Skeletal muscle satellite cell (primary cell): ENCODE results near the gene COPS8.

Experiments
- H3K27me3 ChIP-seq: 2 replicates; pipeline ENCODE4 v1.7.0; 2013; ENCODE audit warnings: low read length; ENCODE audit not compliant: control insufficient read depth, insufficient read depth
- H3K36me3 ChIP-seq: 2 replicates; pipeline ENCODE4 v1.7.0; 2013; ENCODE audit warnings: mild to moderate bottlenecking, control low read depth, low read length; ENCODE audit not compliant: insufficient read depth
- H3K4me1 ChIP-seq: 2 replicates; pipeline ENCODE4 v1.7.0; 2013; ENCODE audit warnings: low read length; ENCODE audit not compliant: control insufficient read depth, insufficient read depth
- H3K4me2 ChIP-seq: 2 replicates; pipeline ENCODE4 v1.7.0; 2013; ENCODE audit warnings: mild to moderate bottlenecking, low read length
- H3K4me3 ChIP-seq: 2 replicates; pipeline ENCODE4 v1.7.0; 2013; ENCODE audit warnings: low read length
- H3K9ac ChIP-seq: 2 replicates; pipeline ENCODE4 v1.7.0; 2013; ENCODE audit warnings: mild to moderate bottlenecking, low read depth, low read length, moderate library complexity
- H3K9me3 ChIP-seq: replicated peaks from 2 replicates; pipeline ENCODE4 v1.7.0; 2013; ENCODE audit warnings: mild to moderate bottlenecking, control low read depth, low read length

COPS8 gene

GRCh38 chr2:237056287-237056875 is 29.3 kb upstream of the COPS8 start:
- H3K27me3 ChIP-seq: no peaks in the 10 kb centered on the region
- H3K4me2 ChIP-seq: no peak overlapping the region
- H3K36me3 ChIP-seq: no peaks in the 10 kb centered on the region
- H3K4me3 ChIP-seq: no peak overlapping the region
- H3K9ac ChIP-seq: no peak overlapping the region
- H3K4me1 ChIP-seq: peaks cover 4% of the 10 kb centered on the region
- H3K9me3 ChIP-seq: no peaks in the 10 kb centered on the region

GRCh38 chr2:237057107-237057506 is 28.6 kb upstream of the COPS8 start:
- Histone ChIP-seq H3K4me1 (peaks cover 4% of the 10 kb centered on the region), H3K9me3 (no peaks in the 10 kb centered on the region), H3K9ac (no peak overlapping the region), H3K36me3 (no peaks in the 10 kb centered on the region), H3K27me3 (no peaks in the 10 kb centered on the region), H3K4me3 (no peak overlapping the region), H3K4me2 (no peak overlapping the region)

- Histone ChIP-seq H3K9ac (no peak overlapping the region), H3K36me3 (no peaks in the 10 kb centered on the region), H3K4me2 (no peak overlapping the region)
Measured at GRCh38 chr2:237057893-237058300, 27.8 kb upstream of the COPS8 start.

GRCh38 chr2:237058423-237058822 is 27.3 kb upstream of the COPS8 start:
- no peak overlapping the region for H3K4me2 ChIP-seq
- peaks cover 4% of the 10 kb centered on the region for H3K4me1 ChIP-seq
- no peak overlapping the region for H3K9ac ChIP-seq
- H3K4me3 ChIP-seq: no peak overlapping the region
- no peaks in the 10 kb centered on the region for H3K9me3 ChIP-seq
- H3K27me3 ChIP-seq: no peaks in the 10 kb centered on the region
- no peaks in the 10 kb centered on the region for H3K36me3 ChIP-seq

More at GRCh38 chr2:237057893-237058300, 27.8 kb upstream of the COPS8 start:
- Histone ChIP-seq H3K4me3 (no peak overlapping the region), H3K27me3 (no peaks in the 10 kb centered on the region), H3K9me3 (no peaks in the 10 kb centered on the region), H3K4me1 (peaks cover 4% of the 10 kb centered on the region)

GRCh38 chr2:237059155-237059875 is 26.4 kb upstream of the COPS8 start:
- Histone ChIP-seq H3K4me2 (no peak overlapping the region), H3K4me3 (no peak overlapping the region), H3K4me1 (peaks cover 4% of the 10 kb centered on the region), H3K27me3 (no peaks in the 10 kb centered on the region), H3K9ac (no peak overlapping the region), H3K36me3 (no peaks in the 10 kb centered on the region), H3K9me3 (no peaks in the 10 kb centered on the region)

DNA sequence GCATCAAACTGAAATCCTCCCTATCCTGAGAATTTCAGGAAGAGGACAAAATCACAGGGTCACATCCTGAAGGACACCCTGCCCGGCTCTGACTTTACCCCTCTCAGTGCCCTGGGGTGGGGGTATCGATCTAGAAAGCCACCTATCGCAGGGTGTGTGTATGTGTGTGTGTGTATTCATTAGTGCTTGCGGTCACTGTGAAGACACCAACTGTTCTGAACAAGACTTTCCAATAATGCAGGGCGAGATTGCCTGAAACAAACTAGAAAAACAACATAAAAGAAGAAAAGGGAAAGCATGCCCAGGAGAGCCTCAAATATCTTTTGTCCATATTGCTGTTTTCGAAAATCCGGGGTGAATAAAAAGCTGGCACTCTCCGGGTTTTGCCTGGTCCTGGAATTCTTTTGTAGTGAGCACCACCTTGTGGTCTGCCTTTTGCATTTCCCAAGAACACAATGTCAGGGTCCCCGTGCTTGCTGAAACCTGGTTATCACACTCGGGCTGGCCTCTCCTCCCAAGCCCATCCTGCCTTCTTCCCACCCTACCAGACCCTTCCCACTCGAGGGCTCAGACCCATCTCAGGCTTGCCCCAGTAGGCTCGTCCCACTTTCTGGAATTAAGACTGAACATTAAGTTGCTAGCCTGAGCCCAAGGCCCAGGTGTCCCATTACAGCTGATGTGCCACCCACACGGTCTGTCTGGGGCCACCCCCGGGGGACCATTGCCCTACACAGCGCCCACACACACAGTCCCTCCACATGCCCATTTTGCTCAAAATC is 25.0 kb upstream of the COPS8 start:
- Histone ChIP-seq H3K4me2 (peak overlapping the region; percentile 3), H3K9me3 (no peaks in the 10 kb centered on the region), H3K27me3 (no peaks in the 10 kb centered on the region), H3K9ac (no peak overlapping the region), H3K36me3 (no peaks in the 10 kb centered on the region), H3K4me3 (no peak overlapping the region), H3K4me1 (peaks cover 4% of the 10 kb centered on the region)

GRCh38 chr2:237061356-237061755 is 24.3 kb upstream of the COPS8 start:
- H3K4me2 ChIP-seq: no peak overlapping the region
- H3K4me1 ChIP-seq: peaks cover 4% of the 10 kb centered on the region
- H3K4me3 ChIP-seq: no peak overlapping the region
- no peaks in the 10 kb centered on the region for H3K36me3 ChIP-seq
- H3K9ac ChIP-seq: no peak overlapping the region
- H3K27me3 ChIP-seq: no peaks in the 10 kb centered on the region
- H3K9me3 ChIP-seq: no peaks in the 10 kb centered on the region

DNA sequence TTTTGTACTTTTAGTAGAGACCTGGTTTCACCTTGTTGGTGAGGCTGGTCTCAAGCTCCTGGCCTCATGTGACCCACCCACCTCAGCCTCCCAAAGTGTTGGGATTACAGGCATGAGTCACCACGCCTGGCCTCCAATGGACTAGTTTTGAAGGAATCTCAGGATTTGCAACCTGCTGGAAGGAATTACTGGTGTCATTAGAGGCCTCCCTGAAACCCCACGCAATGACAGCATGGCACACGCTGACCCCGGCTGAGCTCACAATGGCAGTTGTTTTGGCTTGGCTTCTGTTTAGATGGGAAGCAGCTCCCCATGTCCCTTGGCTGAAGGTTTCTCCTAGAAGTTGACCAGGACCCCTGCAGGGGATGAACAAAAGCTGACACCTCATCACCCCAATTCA is 23.1 kb upstream of the COPS8 start:
- H3K27me3 ChIP-seq: no peaks in the 10 kb centered on the region
- H3K4me1 ChIP-seq: peaks cover 4% of the 10 kb centered on the region
- no peak overlapping the region for H3K9ac ChIP-seq
- H3K36me3 ChIP-seq: no peaks in the 10 kb centered on the region
- H3K9me3 ChIP-seq: no peaks in the 10 kb centered on the region
- H3K4me3 ChIP-seq: no peak overlapping the region
- no peak overlapping the region for H3K4me2 ChIP-seq

- Histone ChIP-seq H3K36me3 (no peaks in the 10 kb centered on the region), H3K4me1 (peaks cover 4% of the 10 kb centered on the region), H3K9me3 (no peaks in the 10 kb centered on the region), H3K27me3 (no peaks in the 10 kb centered on the region), H3K9ac (no peak overlapping the region), H3K4me3 (no peak overlapping the region), H3K4me2 (no peak overlapping the region)
Measured at GRCh38 chr2:237064203-237065070, 21.3 kb upstream of the COPS8 start.

GRCh38 chr2:237065071-237065377 is 20.7 kb upstream of the COPS8 start:
- Histone ChIP-seq H3K9me3 (no peaks in the 10 kb centered on the region), H3K4me2 (no peak overlapping the region), H3K36me3 (no peaks in the 10 kb centered on the region), H3K9ac (no peak overlapping the region), H3K27me3 (no peaks in the 10 kb centered on the region), H3K4me3 (no peak overlapping the region), H3K4me1 (peaks cover 4% of the 10 kb centered on the region)

GRCh38 chr2:237066396-237066795 is 19.3 kb upstream of the COPS8 start:
- Histone ChIP-seq H3K27me3 (no peaks in the 10 kb centered on the region), H3K4me1 (no peaks in the 10 kb centered on the region), H3K4me2 (no peak overlapping the region), H3K4me3 (no peak overlapping the region), H3K9me3 (no peaks in the 10 kb centered on the region), H3K9ac (no peak overlapping the region), H3K36me3 (no peaks in the 10 kb centered on the region)
